GM19324 (cell line): Measurements from ENCODE around the gene CLEC18B.
"Not testable (repeated sequence)": the region's sequence is repeated elsewhere in the genome, so short reads cannot be mapped to it uniquely, and the experiment has no call there.

Experiments used
- ATAC-seq: cut with Tn5 transposase; IDR thresholded peaks from one replicate; pipeline ENCODE4 v1.9.1; 2021; ENCODE audit warnings: mild to moderate bottlenecking, moderate library complexity; ENCODE audit not compliant: unreplicated experiment, low FRiP score

CLEC18B gene

DNA sequence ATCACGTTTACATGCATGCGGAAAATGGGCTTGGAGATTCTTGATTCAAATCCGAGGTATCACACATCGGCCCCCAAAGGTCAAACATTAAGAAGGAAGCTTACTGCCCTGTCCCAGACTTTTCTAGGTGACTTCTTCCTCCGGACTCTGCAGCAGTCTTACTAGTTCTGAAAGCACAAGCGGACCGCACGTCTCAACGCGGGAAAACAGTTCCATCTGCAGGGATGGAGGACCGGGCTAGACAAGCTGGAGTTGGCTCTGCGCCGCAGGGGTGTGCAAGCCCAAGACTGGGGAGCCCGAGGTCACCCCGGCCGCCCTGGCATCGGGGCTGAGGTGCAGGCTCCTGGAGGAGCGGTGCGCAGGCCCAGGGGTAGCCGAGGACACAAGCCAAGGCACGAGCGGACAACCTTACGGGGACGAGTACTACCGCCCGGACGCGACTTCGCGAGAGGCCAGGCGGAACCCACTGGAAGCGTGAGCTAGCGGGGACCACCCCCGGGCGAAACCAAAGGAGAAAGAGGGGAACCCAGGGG, 53.7 kb downstream of the CLEC18B start:
- ATAC-seq: peak; percentile 50

GRCh38 chr16:74361646-74362610, 59.4 kb downstream of the CLEC18B start:
- ATAC-seq: not testable (repeated sequence)
